Stimulated activated naive CD8-positive, alpha-beta T cell treated with anti-CD3 and anti-CD28 coated beads, Interleukin-15, Interleukin-2, amounts not matched to agents 100 ng/mL and 50 ng/mL, for 24 hours (primary cell): Measurements from ENCODE around the gene GRID2.

Experiments
- H3K27ac Mint-ChIP-seq: one replicate; pipeline ENCODE4 v1.8.0; 2021; ENCODE audit warnings: mild to moderate bottlenecking, mixed read lengths
- H3K27me3 Mint-ChIP-seq: one replicate; pipeline ENCODE4 v1.8.0; 2021; ENCODE audit warnings: mixed read lengths
- H3K36me3 Mint-ChIP-seq: one replicate; pipeline ENCODE4 v1.8.0; 2021; ENCODE audit warnings: low read depth, mixed read lengths
- H3K4me1 Mint-ChIP-seq: one replicate; pipeline ENCODE4 v1.8.0; 2021; ENCODE audit warnings: low read depth, mixed read lengths
- H3K4me3 Mint-ChIP-seq: one replicate; pipeline ENCODE4 v1.8.0; 2021; ENCODE audit warnings: mild to moderate bottlenecking, mixed read lengths
- H3K9me3 Mint-ChIP-seq: one replicate; pipeline ENCODE4 v1.8.0; 2021; ENCODE audit warnings: mixed read lengths

GRID2 gene

DNA sequence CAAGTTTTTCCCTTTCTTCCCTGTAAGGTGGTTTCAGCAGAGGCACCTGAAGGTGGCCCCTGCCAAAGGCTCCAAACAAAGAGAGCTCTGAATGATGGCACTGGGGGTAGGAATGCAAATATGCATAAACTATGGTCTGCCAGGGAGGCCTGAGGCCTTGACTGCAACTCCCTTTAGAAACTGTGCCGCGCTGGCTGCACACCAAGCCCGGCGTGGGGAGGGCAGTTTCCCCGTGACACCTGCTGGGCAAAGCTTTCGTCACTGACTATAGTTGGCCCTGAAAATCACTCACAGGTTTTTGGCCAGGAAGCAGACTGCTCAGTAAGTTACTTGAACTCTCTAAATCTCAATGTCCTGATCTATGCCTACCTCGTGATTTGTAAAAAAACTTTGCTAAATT is 1427.0 kb downstream of the GRID2 start:
- H3K27ac Mint-ChIP-seq, result no peak overlapping the region
- peaks cover 5% of the 10 kb centered on the region for H3K9me3 Mint-ChIP-seq
- no peaks in the 10 kb centered on the region for H3K36me3 Mint-ChIP-seq
- H3K27me3 Mint-ChIP-seq, result no peaks in the 10 kb centered on the region
- no peaks in the 10 kb centered on the region for H3K4me1 Mint-ChIP-seq
- H3K4me3 Mint-ChIP-seq, result no peak overlapping the region

DNA sequence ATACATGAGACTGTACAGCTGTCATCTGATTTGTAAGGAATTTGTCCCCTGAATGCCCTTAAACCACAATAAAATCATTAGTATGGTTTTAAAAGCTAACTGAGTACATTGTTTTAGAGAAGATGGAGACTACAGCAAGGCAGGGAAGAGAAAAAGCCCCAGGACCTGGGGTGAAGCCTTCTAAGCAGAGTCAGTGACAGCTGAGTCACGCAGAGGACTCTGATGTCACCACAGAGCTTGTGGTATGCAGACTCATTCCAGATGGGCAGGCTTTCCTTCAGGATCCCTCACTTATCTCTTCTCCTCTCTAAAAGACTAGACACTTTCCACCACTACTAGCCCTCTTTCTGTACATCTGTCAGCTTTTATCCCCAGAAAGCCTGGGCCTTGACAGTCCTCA is 1427.7 kb downstream of the GRID2 start:
- Mint-ChIP-seq H3K36me3 (no peaks in the 10 kb centered on the region), H3K4me1 (no peaks in the 10 kb centered on the region), H3K4me3 (no peak overlapping the region), H3K9me3 (peaks cover 5% of the 10 kb centered on the region), H3K27me3 (no peaks in the 10 kb centered on the region), H3K27ac (no peak overlapping the region)

DNA sequence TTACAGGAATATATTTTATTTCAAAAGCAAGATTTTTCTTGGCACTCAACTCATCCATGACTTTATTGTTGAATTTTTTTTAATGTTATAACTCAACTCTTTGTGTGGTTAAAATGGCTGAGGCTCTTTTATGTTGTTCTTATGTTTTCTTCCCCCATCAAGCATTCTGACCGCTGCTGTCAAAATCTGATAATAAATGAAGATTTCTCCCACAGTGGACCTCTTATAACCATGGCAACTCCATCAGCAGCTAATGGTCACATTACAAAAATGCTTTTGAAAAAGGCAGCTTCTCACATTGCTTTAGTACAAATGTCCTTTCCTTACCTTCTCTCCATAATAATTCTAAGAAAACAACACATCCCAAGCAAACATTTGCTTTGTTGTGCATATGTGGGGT is 1428.7 kb downstream of the GRID2 start:
- Mint-ChIP-seq H3K4me3 (no peak overlapping the region), H3K27ac (no peak overlapping the region), H3K36me3 (no peaks in the 10 kb centered on the region), H3K9me3 (peaks cover 5% of the 10 kb centered on the region), H3K27me3 (no peaks in the 10 kb centered on the region), H3K4me1 (no peaks in the 10 kb centered on the region)

DNA sequence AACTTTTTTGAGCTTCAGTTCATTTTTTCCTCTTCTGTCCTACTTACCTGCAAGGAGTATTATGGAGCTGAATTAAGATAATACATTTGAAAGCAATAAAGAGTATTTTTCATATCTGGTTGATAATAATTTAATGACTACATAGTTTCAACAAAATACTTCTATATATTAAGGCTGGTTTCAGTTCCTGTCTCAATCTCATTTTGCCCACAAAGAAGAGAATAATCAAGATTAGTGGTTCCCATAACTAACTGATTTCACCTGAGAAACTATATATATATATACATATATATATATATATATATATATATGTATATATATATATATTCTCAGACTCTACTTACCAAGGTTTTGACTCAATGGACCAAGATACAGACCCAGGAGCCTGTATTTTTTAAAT is 1437.1 kb downstream of the GRID2 start:
- H3K4me1 Mint-ChIP-seq, result no peaks in the 10 kb centered on the region
- no peak overlapping the region for H3K27ac Mint-ChIP-seq
- peaks cover 4% of the 10 kb centered on the region for H3K9me3 Mint-ChIP-seq
- H3K36me3 Mint-ChIP-seq, result no peaks in the 10 kb centered on the region
- no peaks in the 10 kb centered on the region for H3K27me3 Mint-ChIP-seq
- H3K4me3 Mint-ChIP-seq, result no peak overlapping the region

DNA sequence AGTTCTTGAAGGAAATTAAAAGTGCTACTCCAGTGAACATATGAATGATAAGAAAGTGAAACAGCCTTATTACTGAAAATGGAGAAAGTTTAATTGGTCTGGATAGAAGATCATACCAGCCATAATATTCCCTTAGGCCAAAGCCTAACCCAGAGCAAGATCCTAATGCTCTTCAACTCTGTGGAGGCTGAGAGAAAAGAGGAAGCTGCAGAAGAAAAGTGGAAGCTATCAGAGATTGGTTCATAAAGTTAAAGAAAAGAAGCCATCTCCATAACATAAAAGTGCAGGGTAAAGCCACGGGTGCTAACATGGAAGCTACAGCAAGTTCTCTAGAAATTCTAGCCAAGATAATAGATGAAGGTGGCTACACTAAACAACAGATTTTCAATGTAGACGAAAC is 1439.3 kb downstream of the GRID2 start:
- Mint-ChIP-seq H3K4me3 (no peak overlapping the region), H3K9me3 (peaks cover 7% of the 10 kb centered on the region), H3K27ac (no peak overlapping the region), H3K36me3 (no peaks in the 10 kb centered on the region), H3K4me1 (no peaks in the 10 kb centered on the region), H3K27me3 (no peaks in the 10 kb centered on the region)

DNA sequence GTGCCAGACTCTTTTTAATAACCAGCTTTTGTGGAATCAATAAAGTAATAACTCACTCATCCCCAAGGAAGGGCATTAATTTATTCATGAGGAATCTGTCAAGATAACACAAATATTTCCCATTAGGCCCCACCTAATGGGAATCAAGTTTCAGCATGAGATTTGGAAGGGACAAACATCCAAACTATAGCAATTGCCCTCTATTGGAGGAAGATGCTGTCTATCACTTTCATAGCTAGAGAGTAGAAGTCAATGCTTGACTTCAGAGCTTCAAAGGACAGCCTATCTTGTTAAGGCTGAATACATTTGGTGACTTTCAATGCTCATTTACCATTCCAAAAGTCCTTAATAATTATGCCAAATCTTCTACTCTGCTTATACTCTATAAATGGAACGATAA is 1439.9 kb downstream of the GRID2 start:
- Mint-ChIP-seq H3K27ac (no peak overlapping the region), H3K4me3 (no peak overlapping the region), H3K4me1 (no peaks in the 10 kb centered on the region), H3K36me3 (no peaks in the 10 kb centered on the region), H3K9me3 (peaks cover 3% of the 10 kb centered on the region), H3K27me3 (no peaks in the 10 kb centered on the region)

DNA sequence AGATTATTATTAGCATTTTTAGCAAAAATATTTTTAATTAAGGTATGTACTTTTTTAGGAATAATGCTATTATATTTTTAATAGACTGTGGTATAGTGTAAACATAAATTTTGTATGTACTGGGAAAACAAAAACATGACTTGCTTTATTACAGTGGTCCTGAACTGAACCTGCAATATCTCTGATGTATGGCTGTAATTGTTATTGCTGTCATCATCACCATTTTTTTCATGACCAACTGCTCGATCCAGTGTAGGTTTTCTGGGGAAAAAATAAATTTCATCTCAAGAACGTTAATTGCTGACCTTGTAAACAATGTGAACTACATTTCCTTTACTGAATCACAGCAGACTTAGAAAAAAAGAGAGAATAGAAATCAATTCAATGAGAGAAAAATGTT is 1441.2 kb downstream of the GRID2 start:
- H3K36me3 Mint-ChIP-seq, result no peaks in the 10 kb centered on the region
- H3K9me3 Mint-ChIP-seq, result peaks cover 3% of the 10 kb centered on the region
- no peak overlapping the region for H3K27ac Mint-ChIP-seq
- H3K4me1 Mint-ChIP-seq, result no peaks in the 10 kb centered on the region
- no peak overlapping the region for H3K4me3 Mint-ChIP-seq
- H3K27me3 Mint-ChIP-seq, result no peaks in the 10 kb centered on the region

DNA sequence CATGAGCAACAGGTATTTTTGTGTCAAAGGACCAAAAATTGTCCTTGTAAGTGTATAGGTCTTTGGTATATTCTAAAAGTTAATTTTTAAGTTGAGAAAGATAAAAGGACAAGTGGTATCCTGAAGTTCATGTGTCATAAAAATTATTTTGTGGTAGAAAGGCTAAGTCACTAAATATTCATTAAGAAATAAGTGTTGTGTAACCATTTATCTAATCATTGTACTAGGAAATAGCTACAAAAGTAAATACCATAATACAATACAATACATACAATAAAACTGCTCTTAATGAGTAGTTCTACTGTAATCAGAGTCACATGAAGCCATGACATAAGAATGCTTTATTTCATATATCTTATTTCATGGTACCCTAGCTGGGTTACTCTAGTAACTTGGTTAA is 1442.3 kb downstream of the GRID2 start:
- H3K27ac Mint-ChIP-seq, result no peak overlapping the region
- no peaks in the 10 kb centered on the region for H3K36me3 Mint-ChIP-seq
- H3K27me3 Mint-ChIP-seq, result no peaks in the 10 kb centered on the region
- H3K4me1 Mint-ChIP-seq, result no peaks in the 10 kb centered on the region
- H3K9me3 Mint-ChIP-seq, result peaks cover 3% of the 10 kb centered on the region
- H3K4me3 Mint-ChIP-seq, result no peak overlapping the region

DNA sequence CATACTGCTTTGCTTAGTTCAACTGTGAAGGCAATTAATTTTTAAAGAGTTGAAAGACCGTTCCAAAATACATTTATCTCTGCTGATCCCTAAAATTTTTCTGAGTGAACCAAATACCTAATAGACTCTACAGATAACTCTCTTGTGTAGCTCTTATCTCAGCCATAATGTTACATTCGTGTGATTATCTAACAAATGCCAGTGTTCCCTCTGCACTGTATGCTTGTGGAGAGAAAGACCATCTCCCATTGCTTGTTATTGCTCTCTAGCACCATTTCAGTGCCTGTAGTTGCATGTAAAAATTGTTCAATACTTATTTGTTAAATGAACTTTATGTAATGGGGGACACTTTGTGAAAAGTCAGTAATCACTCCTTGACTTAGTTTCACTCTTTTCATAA is 1443.5 kb downstream of the GRID2 start:
- Mint-ChIP-seq H3K4me3 (no peak overlapping the region), H3K27ac (no peak overlapping the region), H3K9me3 (peaks cover 3% of the 10 kb centered on the region), H3K27me3 (no peaks in the 10 kb centered on the region), H3K36me3 (no peaks in the 10 kb centered on the region), H3K4me1 (no peaks in the 10 kb centered on the region)

DNA sequence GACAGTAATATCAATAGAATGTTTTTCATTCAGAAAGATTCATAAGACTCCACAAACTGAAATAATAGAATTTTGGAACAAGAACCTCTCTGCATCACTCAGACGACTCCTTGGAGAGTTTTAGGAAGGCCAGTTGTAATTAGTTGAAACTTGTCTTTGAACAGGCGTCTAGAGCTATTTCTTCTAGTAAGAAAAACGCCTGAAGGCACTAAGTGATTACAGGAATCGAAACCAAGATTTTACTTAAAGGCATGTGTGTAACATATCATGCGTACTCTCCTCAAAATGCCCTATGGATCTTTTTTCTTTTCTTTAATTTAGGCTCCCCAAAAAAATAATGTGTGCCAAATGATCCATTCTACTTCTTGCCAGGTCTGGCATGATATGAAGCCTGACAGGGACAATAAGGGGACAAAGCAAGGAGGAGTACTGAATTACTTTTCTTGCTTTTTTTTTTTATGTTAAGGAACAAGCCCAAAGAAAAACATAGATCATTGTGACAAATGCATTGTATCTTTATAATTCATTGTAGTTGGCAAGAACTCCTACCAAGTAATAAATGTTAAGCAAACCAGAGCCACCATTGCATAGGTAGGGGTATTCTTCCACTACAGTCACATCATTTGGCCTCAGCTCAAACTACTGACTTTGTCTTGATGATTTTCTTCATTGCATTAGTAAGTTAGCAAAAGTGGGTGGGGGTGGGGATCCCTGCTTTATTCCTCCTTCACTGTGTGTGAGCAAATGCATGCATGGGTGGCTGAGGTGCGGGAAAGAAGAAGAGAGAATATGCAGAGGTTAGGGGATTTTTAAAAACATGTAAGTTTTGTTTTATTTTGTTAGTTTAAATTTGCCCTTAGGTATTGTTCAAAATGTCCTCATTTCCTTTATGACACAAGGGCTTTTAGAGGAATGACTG is 1444.9 kb downstream of the GRID2 start:
- no peak overlapping the region for H3K27ac Mint-ChIP-seq

DNA sequence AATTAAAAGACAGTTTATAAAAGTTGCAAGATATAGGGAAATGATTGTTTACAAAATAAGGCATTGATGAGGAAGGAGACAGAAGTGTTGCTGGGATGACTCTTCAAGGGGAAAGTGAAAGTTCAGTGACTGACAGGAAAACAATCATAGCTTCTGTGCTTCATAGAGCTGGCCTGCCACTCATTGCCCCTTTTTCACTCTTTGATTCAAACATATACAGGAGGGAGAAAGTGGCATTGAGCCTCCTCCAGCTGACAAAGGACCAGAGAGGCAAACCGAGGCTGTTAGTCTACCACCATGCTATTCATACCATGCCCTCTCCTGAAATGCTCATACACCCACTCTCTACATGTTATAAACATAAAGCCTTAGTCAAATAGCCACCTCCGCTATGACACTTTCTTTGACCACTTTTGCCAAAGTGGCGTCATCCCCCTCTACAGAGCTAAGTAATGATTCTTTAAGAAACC is 1445.6 kb downstream of the GRID2 start:
- no peaks in the 10 kb centered on the region for H3K27me3 Mint-ChIP-seq
- no peak overlapping the region for H3K27ac Mint-ChIP-seq
- peaks cover 3% of the 10 kb centered on the region for H3K9me3 Mint-ChIP-seq
- no peaks in the 10 kb centered on the region for H3K4me1 Mint-ChIP-seq
- no peaks in the 10 kb centered on the region for H3K36me3 Mint-ChIP-seq
- no peak overlapping the region for H3K4me3 Mint-ChIP-seq

More for the DNA sequence above, 1444.9 kb downstream of the GRID2 start:
- H3K9me3 Mint-ChIP-seq, result peaks cover 3% of the 10 kb centered on the region
- no peaks in the 10 kb centered on the region for H3K36me3 Mint-ChIP-seq
- H3K4me3 Mint-ChIP-seq, result no peak overlapping the region
- no peaks in the 10 kb centered on the region for H3K4me1 Mint-ChIP-seq
- no peaks in the 10 kb centered on the region for H3K27me3 Mint-ChIP-seq

DNA sequence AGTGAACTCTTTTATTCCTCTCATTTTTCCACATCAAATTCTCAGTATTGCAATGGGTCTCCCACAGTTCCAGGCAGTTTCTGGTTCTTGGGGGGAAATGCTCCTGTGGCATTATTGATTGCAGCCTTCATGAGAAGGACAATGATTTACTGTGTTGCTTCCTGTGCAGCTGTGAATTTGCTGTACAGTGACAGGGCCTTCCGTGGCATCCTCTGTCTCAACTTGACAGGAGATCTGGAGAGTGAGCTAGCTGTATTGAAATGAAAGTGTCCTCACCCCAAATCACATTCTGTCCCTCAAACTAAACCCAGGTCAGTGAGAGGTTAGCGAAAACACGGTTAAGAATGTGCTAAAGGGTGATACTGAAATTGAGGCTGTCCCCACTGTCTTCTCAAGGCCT is 1447.6 kb downstream of the GRID2 start:
- no peaks in the 10 kb centered on the region for H3K4me1 Mint-ChIP-seq
- H3K27me3 Mint-ChIP-seq, result no peaks in the 10 kb centered on the region
- peaks cover 3% of the 10 kb centered on the region for H3K9me3 Mint-ChIP-seq
- H3K36me3 Mint-ChIP-seq, result no peaks in the 10 kb centered on the region
- H3K4me3 Mint-ChIP-seq, result no peak overlapping the region
- H3K27ac Mint-ChIP-seq, result no peak overlapping the region

DNA sequence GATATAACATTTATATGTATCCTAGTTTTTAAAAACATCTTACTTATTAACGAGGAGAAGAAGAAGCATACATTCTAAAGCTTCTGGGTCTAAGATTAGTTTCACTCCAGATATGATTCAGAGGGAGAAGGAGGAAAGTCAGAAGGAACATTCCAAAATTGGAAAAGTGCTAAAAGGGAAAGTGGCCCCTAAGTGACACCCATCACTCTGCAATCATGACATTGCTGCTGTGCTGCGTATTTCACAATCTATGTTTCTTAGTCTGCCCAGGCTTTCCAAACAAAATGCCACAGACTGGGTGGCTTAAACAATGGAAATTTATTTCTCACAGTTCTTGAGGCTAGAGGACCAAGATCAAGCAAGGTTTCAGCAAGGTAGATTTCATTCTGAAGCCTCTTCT is 1452.3 kb downstream of the GRID2 start:
- H3K27me3 Mint-ChIP-seq, result no peaks in the 10 kb centered on the region
- H3K36me3 Mint-ChIP-seq, result no peaks in the 10 kb centered on the region
- H3K9me3 Mint-ChIP-seq, result no peaks in the 10 kb centered on the region
- no peaks in the 10 kb centered on the region for H3K4me1 Mint-ChIP-seq
- no peak overlapping the region for H3K4me3 Mint-ChIP-seq
- no peak overlapping the region for H3K27ac Mint-ChIP-seq

DNA sequence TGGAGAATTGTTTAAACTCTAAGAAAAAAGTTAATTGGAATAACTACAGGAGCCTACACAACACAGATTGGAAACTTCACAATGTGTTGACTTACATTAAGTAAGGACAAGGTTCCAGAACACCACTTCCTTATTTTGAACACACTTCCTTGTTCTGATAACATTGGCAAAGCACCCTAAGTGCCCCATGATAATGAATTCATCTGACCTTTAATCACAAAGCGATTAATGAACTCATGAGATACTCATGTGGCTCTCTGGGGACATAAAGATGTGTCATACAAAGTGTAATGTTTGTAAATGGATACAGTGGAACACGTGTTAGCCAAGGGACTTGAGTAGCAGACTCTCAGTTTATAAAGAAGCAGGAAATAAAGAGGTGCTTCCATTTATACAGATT is 1455.7 kb downstream of the GRID2 start:
- H3K9me3 Mint-ChIP-seq, result no peaks in the 10 kb centered on the region
- H3K27ac Mint-ChIP-seq, result no peak overlapping the region
- no peaks in the 10 kb centered on the region for H3K27me3 Mint-ChIP-seq
- H3K36me3 Mint-ChIP-seq, result no peaks in the 10 kb centered on the region
- H3K4me1 Mint-ChIP-seq, result no peaks in the 10 kb centered on the region
- no peak overlapping the region for H3K4me3 Mint-ChIP-seq

DNA sequence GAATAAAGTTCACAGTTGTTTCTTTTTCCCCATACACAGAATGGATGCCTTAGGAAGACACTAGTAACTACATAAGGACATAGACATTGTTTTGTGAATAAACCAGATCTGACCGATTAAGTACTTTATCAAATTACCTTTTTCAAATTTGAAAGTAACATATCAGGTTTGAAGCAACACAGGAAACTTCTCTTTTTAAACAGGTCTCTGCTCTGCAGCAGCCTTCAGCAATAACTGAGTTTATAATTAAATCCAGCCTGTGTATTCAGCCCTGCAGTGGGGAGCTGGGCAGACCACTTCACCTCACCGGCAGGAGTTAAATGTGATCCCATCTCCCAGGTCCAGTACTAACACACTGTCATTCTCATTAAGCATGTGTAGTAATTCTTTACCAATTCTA is 1456.5 kb downstream of the GRID2 start:
- H3K27me3 Mint-ChIP-seq, result peaks cover 4% of the 10 kb centered on the region
- no peak overlapping the region for H3K27ac Mint-ChIP-seq
- no peaks in the 10 kb centered on the region for H3K4me1 Mint-ChIP-seq
- H3K36me3 Mint-ChIP-seq, result no peaks in the 10 kb centered on the region
- no peak overlapping the region for H3K4me3 Mint-ChIP-seq
- H3K9me3 Mint-ChIP-seq, result no peaks in the 10 kb centered on the region

DNA sequence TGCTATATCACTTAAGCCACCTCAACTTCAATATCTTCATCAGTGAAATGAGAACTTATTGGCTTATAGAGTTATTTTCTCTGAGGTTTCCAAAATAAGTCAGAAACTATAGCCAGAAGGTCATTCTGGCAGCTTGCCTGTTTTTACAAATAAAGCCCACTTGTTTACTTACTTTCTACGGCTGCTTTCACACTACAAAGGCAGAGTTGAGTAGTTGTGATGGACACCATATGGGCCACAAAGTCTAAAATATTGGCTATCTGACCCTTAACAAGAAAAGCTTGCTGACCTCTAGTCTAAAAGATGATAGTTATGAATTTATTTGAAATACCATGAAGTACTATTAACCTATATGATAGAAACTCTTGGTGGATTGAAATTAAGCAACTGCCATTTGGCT is 1457.5 kb downstream of the GRID2 start:
- H3K4me1 Mint-ChIP-seq, result no peaks in the 10 kb centered on the region
- H3K27me3 Mint-ChIP-seq, result peaks cover 4% of the 10 kb centered on the region
- no peaks in the 10 kb centered on the region for H3K9me3 Mint-ChIP-seq
- no peak overlapping the region for H3K27ac Mint-ChIP-seq
- no peaks in the 10 kb centered on the region for H3K36me3 Mint-ChIP-seq
- no peak overlapping the region for H3K4me3 Mint-ChIP-seq
